Type B pancreatic cell (in vitro differentiated cells): Measurements from ENCODE around the gene KNOP1. TPM values are rescaled to one million over a fixed set of nuclear protein-coding genes. Genes with fewer than 3 reads are reported as not detected.

Experiments used
- DNase-seq: peaks from one replicate; pipeline ENCODE4 v3.0.0; 2021; ENCODE audit warnings: mixed read lengths; ENCODE audit not compliant: unreplicated experiment; ENCODE audit errors: extremely low spot score
- H3K27ac Mint-ChIP-seq: 2 replicates; pipeline ENCODE4 v1.8.0; 2021; ENCODE audit warnings: mild to moderate bottlenecking, mixed read lengths
- H3K27me3 Mint-ChIP-seq: 2 replicates; pipeline ENCODE4 v1.8.0; 2021; ENCODE audit warnings: mixed read lengths
- H3K36me3 Mint-ChIP-seq: 2 replicates; pipeline ENCODE4 v1.8.0; 2021; ENCODE audit warnings: mixed read lengths
- H3K4me1 Mint-ChIP-seq: one replicate; pipeline ENCODE4 v1.8.0; 2021; ENCODE audit warnings: mixed read lengths; ENCODE audit not compliant: unreplicated experiment
- H3K4me3 Mint-ChIP-seq: 2 replicates; pipeline ENCODE4 v1.8.0; 2021; ENCODE audit warnings: mild to moderate bottlenecking, mixed read lengths
- H3K9me3 Mint-ChIP-seq: 2 replicates; pipeline ENCODE4 v1.8.0; 2021; ENCODE audit warnings: mixed read lengths
- total RNA-seq: library from RNA; stranded (reverse); gene quantifications from 2 replicates; pipeline ENCODE4 v1.2.1, GENCODE V29; 2021; ENCODE audit warnings: low replicate concordance
- TF ChIP-seq, protein P1 (sequence below): fragments of 200-600 bp; sonication (generic); conservative IDR thresholded peaks from 2 replicates; pipeline ENCODE4 v1.5.0; 2021; ENCODE audit warnings: antibody characterized with exemption, mild to moderate bottlenecking

KNOP1 gene
- total RNA-seq, 1 donor from 2014 or later, result 54.9 TPM

DNA sequence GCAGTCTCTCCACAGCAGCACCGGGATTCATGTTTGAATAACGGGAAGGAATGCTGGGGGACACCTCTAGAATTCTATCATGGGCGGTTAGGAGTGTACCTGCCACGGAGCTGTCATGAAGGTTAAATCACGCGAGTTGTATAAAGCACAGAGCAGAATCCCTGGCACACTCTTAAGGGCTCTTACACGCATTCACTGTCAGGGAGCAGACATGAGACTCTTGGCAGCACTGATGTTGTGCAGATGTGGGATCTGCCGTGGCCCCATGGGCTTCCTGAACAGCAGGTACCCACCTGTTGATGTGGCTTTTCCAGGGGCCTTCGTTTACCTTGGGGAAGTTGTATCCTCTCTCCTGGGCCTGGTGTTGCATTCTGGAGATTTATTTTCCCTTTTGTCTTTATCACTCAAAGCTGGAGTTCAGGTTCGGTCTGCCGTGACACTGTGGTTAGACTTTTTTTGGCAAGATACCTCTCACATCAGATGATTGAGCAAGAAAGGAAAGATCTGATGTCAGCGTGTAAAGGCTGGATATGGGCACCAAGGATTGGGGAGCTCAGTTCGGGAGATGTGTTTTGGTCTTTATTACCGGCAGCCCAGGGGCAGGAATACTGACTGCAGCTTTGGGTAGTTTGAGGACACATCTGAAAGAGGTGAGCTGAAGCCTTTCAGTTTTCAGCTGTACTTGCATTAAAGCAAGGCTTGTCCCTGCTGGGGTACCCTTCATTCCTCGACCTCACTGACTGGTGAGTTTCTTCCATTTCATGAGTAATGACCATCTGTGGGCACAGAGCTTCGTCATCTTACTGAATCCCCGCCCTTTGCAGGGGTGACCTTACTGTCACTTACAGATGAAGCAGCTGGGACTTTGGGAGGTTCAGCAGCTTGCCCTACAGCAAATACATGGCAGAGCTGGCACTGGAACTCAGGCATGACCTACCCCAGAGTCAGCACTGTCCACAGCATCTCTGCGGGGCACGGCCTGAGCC, 19.3 kb downstream of the KNOP1 start:
- no peak for DNase-seq
- no peaks in the 10 kb centered on the region for H3K27me3 Mint-ChIP-seq
- H3K9me3 Mint-ChIP-seq, result no peaks in the 10 kb centered on the region
- no peak overlapping the region for H3K27ac Mint-ChIP-seq
- H3K36me3 Mint-ChIP-seq, result peaks cover 29% of the 10 kb centered on the region
- H3K4me1 Mint-ChIP-seq, result peaks cover 14% of the 10 kb centered on the region
- H3K4me3 Mint-ChIP-seq, result no peak overlapping the region
- TF ChIP-seq, protein P1, sequence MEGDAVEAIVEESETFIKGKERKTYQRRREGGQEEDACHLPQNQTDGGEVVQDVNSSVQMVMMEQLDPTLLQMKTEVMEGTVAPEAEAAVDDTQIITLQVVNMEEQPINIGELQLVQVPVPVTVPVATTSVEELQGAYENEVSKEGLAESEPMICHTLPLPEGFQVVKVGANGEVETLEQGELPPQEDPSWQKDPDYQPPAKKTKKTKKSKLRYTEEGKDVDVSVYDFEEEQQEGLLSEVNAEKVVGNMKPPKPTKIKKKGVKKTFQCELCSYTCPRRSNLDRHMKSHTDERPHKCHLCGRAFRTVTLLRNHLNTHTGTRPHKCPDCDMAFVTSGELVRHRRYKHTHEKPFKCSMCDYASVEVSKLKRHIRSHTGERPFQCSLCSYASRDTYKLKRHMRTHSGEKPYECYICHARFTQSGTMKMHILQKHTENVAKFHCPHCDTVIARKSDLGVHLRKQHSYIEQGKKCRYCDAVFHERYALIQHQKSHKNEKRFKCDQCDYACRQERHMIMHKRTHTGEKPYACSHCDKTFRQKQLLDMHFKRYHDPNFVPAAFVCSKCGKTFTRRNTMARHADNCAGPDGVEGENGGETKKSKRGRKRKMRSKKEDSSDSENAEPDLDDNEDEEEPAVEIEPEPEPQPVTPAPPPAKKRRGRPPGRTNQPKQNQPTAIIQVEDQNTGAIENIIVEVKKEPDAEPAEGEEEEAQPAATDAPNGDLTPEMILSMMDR, result no peak

DNA sequence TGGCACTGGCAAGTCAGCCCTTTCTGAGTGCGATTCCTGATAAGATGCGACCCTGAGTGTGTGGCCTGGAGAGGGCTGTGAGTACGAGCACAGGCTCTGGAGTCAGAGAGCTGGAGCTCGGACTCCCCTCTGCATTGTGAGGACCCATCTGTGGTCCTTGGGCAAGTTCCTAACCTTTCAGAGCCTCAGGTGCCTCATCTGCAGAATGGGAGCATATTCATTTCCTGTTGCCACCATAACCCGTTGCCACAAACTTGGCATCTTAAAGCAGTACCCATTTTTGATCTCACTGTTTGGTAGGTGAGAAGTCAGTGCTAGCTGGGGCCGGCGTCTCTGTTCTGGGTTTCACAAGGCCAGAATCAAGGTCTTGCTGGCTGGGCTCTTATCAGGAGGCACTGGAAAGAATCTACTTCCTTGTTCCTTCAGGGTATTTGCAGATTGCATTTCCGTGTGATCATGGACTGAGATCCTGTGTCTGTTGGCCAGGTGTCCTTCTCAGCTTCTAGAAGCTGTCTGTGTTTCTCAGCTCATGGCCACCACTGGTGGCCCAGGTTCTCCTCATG, 20.2 kb downstream of the KNOP1 start:
- no peak for DNase-seq
- Mint-ChIP-seq H3K27me3 (no peaks in the 10 kb centered on the region), H3K9me3 (no peaks in the 10 kb centered on the region), H3K36me3 (peaks cover 24% of the 10 kb centered on the region), H3K27ac (no peak overlapping the region), H3K4me3 (no peak overlapping the region), H3K4me1 (peaks cover 14% of the 10 kb centered on the region)
- TF ChIP-seq, protein P1, result no peak

DNA sequence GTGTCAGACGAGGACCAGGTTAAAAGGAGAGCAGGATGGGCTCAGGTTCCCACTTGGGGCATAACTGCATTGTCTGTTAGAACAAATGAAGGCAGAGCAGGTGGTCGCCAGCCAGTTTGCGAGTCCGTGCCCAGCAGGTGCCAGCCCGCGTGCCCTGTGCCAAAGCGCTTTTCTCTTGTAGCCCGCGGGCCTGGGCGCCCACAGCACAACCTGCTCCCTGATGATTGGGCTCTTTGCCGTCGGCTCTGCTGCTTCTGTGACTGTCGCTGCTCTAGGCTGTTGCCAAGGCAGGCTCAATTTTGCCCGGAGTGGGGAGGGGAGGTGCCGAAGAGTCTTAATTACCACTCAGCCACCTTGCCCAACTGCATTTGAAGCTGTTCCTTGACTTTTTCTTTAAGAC, 21.1 kb downstream of the KNOP1 start:
- Mint-ChIP-seq H3K36me3 (peaks cover 21% of the 10 kb centered on the region), H3K27me3 (no peaks in the 10 kb centered on the region), H3K27ac (no peak overlapping the region), H3K4me1 (peaks cover 14% of the 10 kb centered on the region), H3K4me3 (no peak overlapping the region), H3K9me3 (no peaks in the 10 kb centered on the region)
- DNase-seq, result no peak
- TF ChIP-seq, protein P1, result no peak

DNA sequence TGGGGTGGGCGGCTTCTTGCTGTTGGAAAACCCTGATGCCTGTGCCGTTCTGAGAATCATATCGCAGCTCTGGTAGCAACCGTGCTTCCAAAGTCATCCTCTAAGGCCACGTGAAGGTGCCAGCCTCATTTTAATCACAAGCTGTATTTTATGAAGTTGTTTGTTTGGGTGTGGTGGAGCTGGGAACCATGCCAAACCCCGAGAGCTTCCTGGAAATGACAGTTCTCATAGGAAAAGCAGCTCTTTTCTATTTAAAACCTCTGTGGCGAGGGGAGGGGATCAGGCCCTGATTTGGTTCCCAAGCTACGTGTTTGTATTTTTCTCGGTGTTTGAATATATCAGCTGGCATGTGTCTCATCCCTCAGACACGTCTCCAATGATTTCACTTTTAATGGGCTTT, 21.7 kb downstream of the KNOP1 start:
- H3K27ac Mint-ChIP-seq, result peak overlapping the region; percentile 46
- H3K27me3 Mint-ChIP-seq, result no peaks in the 10 kb centered on the region
- H3K4me3 Mint-ChIP-seq, result no peak overlapping the region
- peaks cover 21% of the 10 kb centered on the region for H3K36me3 Mint-ChIP-seq
- peaks cover 14% of the 10 kb centered on the region for H3K4me1 Mint-ChIP-seq
- DNase-seq, result no peak
- TF ChIP-seq, protein P1, result no peak
- no peaks in the 10 kb centered on the region for H3K9me3 Mint-ChIP-seq

DNA sequence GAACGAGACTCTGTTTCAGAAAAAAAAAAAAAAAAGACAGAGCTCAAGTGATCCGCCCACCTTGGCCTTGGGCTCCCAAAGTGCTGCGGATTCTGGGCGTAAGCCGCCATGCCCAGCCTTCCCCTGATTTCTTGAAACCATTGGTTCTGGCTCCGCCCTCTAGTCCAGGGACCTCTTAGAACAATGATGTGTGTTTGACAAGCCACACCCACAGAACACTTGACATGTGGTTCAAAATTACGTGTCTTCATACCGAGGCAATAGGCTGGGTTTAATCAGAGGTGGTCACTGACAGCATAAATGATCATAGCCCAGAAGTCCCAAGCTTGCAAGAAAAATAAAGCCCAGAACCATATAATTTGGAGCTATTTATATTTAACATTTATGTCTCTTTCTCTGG, 23.0 kb downstream of the KNOP1 start:
- H3K36me3 Mint-ChIP-seq, result peaks cover 18% of the 10 kb centered on the region
- DNase-seq, result no peak

More for the DNA sequence above, 23.0 kb downstream of the KNOP1 start:
- Mint-ChIP-seq H3K27ac (no peak overlapping the region), H3K9me3 (no peaks in the 10 kb centered on the region), H3K27me3 (no peaks in the 10 kb centered on the region), H3K4me1 (peaks cover 6% of the 10 kb centered on the region), H3K4me3 (no peak overlapping the region)
- TF ChIP-seq, protein P1, result no peak
